Activated CD8-positive, alpha-beta memory T cell treated with anti-CD3 and anti-CD28 coated beads, Interleukin-2, amount 50 U/mL, for 48 hours (primary cell): ENCODE results near the gene SS18L1.
"Not testable (repeated sequence)": the region's sequence is repeated elsewhere in the genome, so short reads cannot be mapped to it uniquely, and the experiment has no call there.

Experiments used
- DNase-seq: peaks from one replicate; pipeline ENCODE4 v3.0.0-alpha.2; 2020

Gene SS18L1, protein sequence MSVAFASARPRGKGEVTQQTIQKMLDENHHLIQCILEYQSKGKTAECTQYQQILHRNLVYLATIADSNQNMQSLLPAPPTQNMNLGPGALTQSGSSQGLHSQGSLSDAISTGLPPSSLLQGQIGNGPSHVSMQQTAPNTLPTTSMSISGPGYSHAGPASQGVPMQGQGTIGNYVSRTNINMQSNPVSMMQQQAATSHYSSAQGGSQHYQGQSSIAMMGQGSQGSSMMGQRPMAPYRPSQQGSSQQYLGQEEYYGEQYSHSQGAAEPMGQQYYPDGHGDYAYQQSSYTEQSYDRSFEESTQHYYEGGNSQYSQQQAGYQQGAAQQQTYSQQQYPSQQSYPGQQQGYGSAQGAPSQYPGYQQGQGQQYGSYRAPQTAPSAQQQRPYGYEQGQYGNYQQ

DNA sequence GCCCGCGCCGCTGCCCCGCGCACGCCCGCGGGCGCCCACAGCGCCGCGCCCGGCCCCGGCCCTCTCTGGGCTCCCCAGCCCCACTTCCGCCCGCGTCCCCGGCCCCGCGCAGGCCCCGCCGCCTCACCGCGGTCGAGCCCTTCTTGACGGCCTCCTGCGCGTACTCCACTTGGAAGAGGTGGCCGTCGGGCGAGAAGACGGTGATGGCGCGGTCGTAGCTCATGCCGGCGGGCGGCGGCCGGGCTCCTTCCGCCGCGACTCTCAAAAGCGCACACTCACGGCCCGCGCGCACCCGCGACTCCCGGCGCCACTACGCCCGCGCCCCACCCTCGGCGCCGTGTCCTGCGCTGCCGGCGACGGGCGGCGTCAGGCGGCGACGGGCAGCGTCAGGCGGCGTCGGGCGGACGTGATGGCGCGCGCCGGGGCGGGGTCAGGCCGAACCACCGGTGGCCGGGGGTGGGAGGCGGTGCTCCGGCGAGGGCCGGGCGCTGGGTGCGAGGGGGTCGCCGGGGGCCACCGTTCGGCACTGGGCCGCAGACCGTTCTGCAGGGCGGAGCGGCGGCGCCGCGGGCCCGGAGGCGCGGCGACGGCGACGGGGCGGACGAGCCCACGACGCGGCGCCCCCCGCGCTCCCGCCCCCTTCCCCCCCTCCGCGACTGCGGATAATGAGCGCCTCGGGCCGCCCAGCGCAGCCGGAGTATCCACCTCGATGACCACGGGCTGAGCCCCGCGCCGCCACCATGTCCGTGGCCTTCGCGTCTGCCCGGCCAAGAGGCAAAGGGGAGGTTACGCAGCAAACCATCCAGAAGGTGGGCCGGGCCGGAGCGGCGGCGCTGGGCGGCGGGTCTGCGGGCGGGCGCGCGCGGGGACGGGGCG lies at the start of gene SS18L1, which contains the start of gene PSMA7:
TSS of gene SS18L1 (plus strand) at position 689 of the 876 bp plus-strand sequence. CDS start at position 741, 52 bp downstream.
TSS of gene PSMA7 (minus strand) at position 314 of the 876 bp plus-strand sequence. CDS start at position 223, 91 bp downstream.
- DNase-seq = peak; percentile 92

DNA sequence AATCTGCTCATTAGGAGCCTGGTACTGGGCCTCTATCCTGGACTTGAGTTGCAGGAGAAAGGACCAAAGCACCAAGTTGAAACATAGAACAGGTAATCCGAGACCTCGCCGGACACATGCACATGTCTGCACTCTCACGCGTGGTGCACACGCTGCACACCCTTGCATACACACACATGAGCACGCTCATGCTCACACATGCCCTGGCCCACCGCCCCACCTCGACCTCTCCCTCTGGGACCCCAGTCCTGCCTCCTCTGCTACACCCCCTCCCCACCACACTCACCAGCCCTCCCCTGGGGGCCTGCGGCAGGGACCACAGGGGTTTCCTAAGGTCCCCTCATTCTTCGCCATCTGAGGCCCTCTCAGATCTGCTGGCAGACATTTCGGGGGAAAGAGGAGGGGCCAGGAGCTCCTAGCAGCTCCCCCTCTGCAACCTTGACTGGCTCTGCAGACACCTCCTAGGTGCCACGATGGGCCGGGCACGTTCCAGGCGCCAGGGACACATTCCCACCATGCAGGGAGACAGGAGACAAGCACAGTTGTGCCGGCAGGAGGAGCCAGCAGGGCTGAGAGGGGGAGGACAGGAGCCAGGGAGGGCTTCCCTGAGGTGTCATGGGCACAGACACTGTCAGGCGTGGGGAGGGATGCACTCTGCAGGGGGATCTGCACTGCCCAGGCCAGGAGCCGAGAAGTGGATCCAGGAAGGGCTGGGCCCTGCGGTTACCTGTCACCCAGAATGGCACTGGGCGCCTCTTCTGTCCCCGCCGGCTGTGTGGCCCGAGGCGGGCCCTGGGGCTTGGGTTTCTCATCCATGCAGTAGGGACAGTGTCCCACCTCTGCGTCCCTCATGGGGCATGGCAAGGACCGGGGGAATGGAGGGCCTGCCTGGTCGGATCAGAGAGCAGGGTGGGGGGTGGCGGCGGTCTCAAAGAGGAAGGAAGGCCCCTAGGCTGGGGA lies 46.9 kb upstream of the SS18L1 start:
- no peak for DNase-seq

DNA sequence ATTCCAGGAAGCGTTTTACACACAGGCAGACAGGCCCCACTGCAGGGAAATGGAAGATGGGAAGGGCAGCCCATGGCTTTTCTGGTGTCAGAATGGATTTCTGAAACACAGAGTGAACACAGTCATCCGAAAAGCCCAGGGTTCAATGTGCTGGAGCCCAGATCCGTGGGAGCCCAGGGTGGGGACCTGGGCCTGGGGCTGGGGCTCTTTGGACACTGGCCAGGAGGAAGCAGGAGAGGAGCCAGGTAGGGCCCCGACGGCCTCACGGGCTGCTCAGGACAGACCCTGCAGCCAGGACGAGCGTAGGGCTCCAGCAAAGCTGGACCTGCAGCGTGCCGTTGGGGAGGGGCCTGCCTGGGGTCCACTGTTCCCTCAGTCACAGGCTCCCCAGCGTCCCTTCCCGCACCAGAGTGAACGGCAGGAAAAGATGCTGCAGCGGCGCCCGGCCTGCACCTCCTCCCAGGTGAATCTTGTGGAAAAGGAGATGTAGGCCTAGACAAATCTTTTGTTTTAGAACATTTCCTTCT lies 45.6 kb upstream of the SS18L1 start:
- DNase-seq = no peak

DNA sequence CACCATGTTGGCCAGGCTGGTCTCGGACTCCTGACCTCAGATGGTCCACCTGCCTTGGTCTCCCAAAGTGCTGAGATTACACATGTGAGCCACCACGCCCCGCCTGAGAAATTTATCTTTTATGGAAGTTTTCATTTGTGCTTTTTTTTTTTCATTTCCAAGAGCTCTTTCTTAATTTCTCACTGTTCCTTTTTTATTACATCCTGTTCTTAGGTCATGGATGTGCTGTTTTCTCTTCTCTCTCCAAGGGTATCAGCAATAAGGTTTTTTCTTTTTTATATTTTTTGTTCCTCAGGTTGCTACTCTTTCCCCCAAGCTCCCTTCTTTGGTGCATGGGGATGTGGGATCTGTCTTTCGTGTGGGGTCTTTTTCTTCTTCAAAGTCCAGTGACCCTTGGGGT lies 42.5 kb upstream of the SS18L1 start:
- no peak for DNase-seq

DNA sequence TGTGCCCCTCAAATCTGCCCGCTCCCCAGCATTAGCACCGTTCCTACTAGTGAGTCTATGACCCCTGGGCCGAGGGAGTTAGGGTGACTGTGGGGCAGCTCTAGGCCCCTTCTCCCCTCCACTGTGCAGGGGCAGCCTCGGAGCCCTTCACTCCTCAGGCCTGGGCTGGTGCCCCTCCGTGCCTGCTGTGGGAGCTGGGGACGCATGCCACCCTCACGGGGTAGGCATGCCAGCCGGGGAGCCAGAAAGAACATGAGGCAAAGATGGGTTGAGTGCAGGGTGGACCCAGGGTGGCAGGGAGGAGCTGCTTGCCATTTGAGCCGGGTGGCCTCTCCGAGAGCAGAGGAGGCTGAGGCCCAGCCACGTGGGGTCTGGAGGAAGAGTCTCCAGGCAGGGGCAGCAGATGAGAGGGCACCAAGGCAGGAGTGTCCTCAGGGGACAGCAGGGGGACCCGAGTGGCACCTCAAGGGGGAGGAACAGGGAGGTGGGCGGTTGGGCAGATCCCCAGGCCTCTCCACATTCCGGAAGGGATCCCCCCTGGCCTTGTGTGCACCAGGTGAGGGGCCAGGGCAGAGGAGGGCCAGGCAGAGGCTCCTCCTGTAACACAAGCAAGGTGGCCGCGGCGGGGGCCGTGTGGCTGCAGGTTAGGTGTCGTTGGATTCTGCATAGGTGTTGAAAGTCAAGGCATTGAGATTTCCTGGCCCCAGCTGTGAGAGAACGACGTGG lies 39.9 kb upstream of the SS18L1 start:
- DNase-seq = no peak

DNA sequence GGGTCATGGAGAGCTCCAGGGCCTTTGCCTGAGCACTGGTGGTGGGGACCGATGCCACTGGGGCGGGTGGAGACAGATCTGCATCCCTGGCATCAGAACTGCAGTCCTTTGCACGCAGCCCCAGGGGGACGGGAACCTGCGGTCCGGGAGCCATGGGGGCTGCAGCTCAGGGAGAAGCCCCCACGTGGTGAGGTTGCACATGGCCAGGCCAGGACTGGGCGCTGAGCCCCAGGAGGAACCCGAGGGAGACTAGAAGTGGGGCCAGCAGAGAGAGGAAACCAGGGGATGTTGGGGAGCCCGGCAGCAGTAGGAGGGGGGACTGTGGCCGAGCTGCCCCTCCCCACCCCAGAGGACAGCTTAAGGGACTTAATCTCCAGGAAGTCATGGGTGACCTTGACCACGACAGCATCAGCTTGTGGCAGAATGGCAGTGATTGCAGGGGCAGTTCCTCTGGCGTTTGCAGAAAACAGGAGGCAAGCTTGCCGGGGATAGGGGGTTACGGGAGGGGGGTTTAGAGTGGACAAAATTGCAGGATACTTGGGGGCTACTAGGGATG lies 39.3 kb upstream of the SS18L1 start:
- no peak for DNase-seq

DNA sequence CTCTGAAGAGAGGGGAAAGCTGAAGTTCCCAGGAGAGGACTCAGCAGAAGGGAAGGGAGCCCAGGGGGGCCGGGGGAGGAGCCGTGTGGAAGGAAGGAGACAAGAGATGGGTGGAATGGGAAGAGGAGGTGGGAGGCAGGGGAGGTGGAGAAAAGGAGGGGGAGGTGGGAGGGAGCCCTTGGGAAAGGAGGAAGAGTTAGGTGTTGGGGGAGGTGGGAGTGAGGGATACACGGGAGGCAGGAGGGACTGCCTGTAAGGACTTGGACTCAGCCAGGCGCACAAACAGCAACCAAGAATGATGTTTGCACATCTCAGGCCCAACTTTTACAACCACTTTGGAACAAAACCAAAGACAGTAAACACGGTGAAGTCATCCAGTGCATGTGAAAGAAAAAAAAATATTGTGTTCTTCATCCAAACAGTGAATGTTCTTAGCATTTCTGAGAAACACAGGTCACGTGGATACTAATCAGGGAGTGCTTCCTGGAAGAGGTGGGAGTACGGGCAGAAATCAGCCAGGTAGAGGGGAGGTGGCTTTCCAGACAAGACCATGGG lies 38.7 kb upstream of the SS18L1 start:
- DNase-seq = no peak

DNA sequence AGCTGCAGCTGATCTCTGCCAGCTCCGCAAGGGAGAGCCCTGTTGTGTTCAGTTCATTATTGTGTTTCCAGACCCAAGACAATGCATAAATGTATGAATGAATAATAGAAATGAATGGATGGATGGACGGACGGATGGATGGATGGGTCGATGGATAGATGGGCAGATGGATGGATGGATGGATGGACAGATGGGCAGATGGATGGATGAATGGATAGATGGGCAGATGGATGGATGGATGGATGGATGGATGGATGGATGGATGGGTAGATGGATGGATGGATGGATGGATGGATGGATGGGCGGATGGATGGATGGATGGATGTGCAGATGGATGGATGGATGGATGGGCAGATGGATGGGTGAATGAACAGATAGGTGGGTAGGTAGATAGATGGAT lies 38.0 kb upstream of the SS18L1 start:
- no peak for DNase-seq

DNA sequence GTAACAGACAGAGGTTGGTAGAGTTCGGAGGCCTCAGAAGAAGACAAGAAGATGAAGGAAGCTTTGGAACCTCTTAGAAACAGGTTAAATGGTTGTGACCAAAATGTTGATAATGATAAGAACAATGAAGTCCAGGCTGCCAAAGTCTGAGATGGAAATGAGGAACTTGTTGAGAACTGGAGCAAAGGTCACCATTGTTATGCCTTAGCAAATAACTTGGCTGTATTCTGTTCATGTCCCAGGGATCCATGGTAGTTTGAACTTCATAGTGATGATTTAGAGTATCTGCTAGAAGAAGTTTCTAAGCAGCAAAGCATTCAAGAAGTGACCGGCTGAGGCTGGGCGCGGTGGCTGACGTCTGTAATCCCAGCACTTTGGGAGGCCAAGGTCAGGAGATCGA lies 32.4 kb upstream of the SS18L1 start:
- DNase-seq = no peak

DNA sequence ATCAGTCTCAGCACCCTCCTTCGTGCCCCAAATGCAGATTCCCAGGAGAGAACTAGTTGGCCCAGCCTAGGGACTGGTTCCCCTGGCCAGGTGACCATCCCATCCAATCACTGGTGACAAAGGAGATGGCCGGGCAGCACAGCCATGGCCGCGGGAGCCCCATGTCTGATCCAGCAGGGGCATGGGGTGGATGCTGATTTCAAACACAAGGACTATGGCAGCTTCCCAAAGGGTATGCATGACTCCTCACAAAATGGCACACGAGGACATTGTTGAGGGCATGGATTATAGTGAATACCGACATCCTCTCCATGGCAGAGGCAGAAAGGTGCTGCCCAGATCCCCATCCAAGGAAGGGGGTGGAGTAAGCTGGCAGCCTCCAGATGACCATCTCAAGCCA lies 31.2 kb upstream of the SS18L1 start:
- DNase-seq = no peak

DNA sequence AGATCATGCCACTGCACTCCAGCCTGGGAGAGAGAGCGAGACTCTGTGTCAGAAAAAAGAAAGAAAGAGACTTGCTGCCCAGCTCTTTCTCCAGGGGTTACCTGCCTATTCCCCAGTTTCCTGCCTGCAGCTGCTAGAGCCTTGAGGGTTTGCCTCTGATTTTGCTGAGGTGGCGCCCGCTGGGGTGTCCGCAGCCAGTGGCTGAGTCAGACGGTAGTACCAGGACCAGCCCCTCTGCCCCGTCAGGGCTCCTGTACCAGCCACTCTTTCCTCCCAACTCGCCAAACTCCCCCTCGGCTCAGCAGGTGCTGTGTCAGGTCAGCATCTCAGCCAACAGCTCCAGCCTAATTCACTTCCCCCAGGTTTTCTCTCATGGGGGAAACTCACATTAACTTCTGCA lies 28.7 kb upstream of the SS18L1 start:
- DNase-seq = no peak

DNA sequence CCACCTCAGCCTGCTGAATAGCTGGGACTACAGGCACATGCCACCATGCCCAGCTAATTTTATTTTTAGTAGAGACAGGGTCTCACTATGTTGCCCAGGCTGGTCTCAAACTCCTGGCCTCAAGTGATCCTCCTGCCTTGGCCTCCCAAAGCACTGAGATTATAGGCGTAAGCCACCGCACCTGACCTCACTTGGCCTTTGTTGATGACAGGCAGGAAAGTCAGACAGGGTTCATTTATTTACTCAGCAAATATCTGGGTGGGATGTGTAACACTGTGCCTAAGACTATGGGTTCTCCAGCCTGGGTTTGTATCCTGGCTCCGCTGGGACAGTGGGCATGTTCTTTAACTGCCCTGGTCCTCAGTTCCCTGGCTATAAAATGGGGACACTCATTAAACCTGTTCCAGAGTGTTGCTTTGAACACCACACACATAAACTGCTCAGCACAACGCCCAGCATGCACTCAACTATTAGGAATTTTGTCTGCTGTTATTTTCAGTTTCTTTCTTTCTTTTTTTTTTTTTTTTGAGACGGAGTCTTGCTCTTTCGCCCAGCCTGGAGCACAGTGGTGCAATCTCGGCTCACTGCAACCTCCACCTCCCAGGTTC lies 27.7 kb upstream of the SS18L1 start:
- DNase-seq = not testable (repeated sequence)

DNA sequence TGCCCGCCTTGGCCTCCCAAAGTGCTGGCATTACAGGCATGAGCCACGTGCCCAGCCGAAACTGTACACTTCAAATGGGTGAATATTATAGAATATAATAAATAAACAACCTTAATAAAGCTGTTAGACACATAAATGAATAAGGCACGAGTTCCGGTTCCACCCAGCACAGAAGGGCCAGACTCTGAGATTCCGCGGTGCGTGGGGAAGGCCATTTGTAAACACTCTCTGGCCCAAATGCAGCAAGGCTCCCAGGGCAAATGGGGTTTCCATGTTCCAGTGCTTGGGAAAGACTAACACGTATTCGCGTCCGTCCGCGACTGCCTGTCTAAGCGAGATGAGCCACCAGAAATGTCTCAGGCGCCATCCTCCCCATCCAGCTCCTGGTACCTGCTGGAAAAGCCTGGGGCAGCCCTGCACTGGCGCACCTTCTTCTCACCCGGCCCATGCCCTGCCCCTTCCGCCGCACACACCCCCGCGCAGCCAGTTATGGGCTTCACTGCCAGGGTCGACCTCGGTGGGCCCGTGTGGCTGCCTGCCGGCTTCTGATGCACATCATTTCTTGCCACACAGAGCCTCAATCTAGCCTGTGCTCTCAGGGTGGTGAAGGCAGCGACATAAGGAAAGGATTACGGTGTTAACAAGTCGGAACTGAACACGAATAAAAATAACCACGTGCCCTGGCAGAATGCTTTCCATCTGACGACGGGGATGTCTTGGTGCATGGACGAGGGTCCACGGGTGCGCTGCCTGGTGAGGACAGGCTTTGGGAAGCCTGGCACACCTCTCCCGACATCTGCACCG lies 26.8 kb upstream of the SS18L1 start:
- DNase-seq = no peak

DNA sequence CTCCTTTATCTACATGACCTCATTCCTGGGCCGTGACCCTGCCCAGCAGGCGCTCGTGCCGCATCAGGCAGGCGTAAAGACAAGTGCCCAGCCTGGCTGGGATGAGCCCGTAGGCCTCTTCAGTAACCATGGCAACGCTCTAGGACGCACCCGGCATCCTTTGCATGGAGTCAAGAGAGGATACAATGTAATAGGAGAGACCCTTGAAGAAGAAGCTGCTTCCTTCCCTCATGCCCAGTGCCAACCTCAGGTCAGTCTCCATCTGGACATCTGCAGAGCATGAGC lies 26.3 kb upstream of the SS18L1 start:
- no peak for DNase-seq

DNA sequence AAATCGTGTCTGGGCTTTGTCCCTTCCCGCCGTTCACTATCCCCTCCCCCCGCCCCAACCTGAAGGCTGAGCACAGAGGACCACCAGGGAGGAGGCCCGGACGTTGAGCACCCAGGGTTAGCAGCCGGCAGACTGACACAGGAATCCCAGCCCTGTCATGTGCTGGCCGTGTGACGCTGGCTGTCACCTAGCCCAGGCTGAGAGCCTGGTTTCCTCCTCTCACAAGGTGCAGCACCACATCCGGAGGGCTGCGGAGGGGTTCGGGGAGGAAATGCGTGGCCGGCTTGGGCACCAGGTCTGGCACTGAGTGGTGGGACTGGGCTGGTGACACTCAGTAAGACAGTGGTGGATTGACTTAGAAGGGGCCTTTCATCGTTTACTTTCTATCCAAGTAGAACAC lies 25.9 kb upstream of the SS18L1 start:
- DNase-seq = peak; percentile 68

DNA sequence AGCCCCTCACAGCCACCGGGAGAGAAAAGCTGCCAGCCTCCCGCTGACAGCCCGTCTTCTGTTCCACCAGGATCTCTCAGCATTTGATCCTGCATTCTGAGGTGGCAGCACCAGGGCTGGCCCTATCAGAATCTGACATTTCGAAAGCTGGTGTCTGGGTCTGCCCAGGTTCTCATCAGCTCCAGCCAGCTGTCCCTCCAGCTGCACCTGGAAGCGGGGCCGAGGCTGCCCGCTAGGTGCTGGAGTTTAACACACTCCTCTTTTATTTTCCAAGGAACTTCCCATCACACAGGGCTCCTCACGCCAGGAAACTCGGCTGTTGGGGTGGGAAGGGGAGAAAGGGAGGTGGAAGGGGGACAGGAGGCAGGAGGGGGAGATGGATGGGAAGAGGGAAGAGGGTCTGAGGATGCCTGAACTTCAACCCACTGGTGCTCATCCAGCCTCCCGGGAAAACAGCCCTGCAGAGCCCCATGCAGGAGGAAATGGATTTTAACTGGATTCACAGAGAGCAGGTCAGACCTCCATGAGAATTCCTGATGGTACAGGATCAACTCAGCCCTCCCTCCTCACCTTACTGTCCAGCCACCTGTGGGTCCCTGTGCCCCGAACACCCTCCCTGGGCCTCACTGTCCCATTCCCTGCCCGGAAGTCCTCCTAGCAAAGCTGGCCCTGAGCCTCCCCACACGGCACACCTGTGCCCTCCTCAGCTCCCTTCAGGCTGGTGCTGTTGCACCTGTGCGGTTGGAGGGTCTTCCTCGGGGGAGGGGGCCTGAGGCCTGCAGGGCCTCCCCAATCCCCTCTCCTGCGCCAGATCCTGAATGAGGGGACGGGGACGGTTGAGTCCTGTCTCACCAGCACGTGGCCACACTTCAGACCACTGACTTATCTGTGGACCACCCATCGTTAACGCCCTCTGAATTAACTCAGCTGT lies 25.2 kb upstream of the SS18L1 start:
- DNase-seq = no peak

DNA sequence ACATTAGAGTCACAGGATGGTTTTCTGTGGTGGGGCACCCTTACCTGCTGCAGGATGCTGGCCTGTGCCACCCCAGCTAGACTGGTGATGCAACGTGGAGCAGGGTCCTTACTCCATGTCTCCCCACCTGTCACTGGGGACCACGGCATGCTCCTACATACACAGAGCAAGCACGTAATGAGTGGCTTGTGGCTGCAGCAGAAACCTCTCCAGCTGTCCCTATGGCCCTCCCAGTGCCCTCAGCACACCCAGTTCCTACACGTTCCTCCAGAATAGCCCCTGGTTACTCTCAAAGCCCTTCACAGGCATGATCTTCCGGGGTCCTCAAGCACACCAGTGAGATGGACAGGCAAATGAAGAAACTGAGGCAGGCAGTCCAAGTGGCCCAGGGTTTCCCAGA lies 24.5 kb upstream of the SS18L1 start:
- DNase-seq = no peak

DNA sequence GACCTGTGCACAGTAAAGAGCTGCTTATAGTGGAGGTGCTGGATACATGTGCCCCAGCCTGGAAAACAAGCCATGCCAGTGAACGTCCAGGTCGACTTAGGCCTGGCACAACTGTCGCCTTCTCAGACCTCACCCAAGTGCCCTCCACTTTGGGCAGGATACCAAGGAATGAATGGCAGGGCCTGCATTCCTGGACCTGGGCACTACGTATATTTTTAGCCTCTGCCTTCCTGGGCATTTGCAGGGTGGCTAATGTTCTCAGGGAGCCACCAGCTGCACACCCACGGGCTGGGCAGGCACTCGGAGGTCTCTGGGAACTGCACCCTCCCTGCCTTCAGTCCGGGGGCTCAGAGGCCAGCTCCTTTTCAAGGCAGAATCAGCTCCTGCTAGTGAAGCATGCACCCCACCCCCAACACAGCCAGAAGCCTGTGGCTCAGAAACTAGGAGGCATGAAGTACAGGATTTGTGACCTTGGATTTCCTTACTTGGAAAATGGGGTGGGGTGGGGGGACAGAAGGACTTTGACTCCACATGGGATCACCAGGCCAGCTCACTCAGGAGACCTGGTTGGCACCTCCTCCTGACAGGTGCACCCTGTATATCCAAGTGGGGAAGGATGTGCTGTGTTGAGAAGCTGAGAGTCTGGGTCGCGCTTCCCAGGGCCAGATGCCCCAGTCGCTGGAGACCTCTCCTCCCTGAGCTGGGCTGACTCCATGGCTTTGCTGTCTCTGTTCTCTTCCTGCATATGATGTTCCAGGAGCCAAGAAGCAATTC lies 23.8 kb upstream of the SS18L1 start:
- DNase-seq = no peak
